NCI-H526 (cell line): ENCODE measurements around the gene IGSF3.
A peak's percentile ranks its signal among the peaks of the same experiment; 100 is the strongest.
"Not testable (repeated sequence)": the region's sequence is repeated elsewhere in the genome, so short reads cannot be mapped to it uniquely, and the experiment has no call there.

Source experiments
- DNase-seq, 2 experiments: peaks; one replicate each; lab custom pipeline; 2025; lab: John Stamatoyannopoulos, UW

The IGSF3 gene

GRCh38 chr1:116595946-116596741 is 71.4 kb downstream of the IGSF3 start:
- peak in 1 of 2 experiments; percentile 36 for DNase-seq

GRCh38 chr1:116595065-116595840 is 72.3 kb downstream of the IGSF3 start:
- DNase-seq: peak in 1 of 2 experiments; percentile 9

GRCh38 chr1:116593977-116594376 is 73.6 kb downstream of the IGSF3 start:
- DNase-seq: not testable (repeated sequence)

- DNase-seq: not testable (repeated sequence)
Measured at GRCh38 chr1:116593401-116593800, 74.1 kb downstream of the IGSF3 start.

- not testable (repeated sequence) for DNase-seq
Measured at GRCh38 chr1:116591951-116592605, 75.5 kb downstream of the IGSF3 start.

- not testable (repeated sequence) for DNase-seq
Measured at GRCh38 chr1:116591006-116591950, 76.3 kb downstream of the IGSF3 start.

- not testable (repeated sequence) for DNase-seq
Measured at GRCh38 chr1:116590359-116591005, 77.1 kb downstream of the IGSF3 start.

- DNase-seq: not testable (repeated sequence)
Measured at GRCh38 chr1:116589101-116589735, 78.3 kb downstream of the IGSF3 start.

GRCh38 chr1:116587501-116588227 is 79.9 kb downstream of the IGSF3 start:
- no peak for DNase-seq

GRCh38 chr1:116586741-116587143 is 80.8 kb downstream of the IGSF3 start:
- DNase-seq: peak in 1 of 2 experiments; percentile 12

GRCh38 chr1:116585886-116586285 is 81.6 kb downstream of the IGSF3 start:
- DNase-seq: no peak

GRCh38 chr1:116581323-116581885 is 86.1 kb downstream of the IGSF3 start:
- DNase-seq: no peak

- DNase-seq: no peak
Measured at GRCh38 chr1:116580446-116581322, 86.8 kb downstream of the IGSF3 start.

- DNase-seq: no peak
Measured at GRCh38 chr1:116579259-116579875, 88.2 kb downstream of the IGSF3 start.

- DNase-seq: no peak
Measured at GRCh38 chr1:116578581-116578980, 89.0 kb downstream of the IGSF3 start.

GRCh38 chr1:116577759-116578314 is 89.7 kb downstream of the IGSF3 start:
- no peak for DNase-seq

GRCh38 chr1:116574581-116575291 is 92.8 kb downstream of the IGSF3 start:
- peak; percentile 30 to 84 for DNase-seq
